ENCODE results near the gene GZMM.
A peak's percentile ranks its signal among the peaks of the same experiment; 100 is the strongest.

The GZMM gene

DNA sequence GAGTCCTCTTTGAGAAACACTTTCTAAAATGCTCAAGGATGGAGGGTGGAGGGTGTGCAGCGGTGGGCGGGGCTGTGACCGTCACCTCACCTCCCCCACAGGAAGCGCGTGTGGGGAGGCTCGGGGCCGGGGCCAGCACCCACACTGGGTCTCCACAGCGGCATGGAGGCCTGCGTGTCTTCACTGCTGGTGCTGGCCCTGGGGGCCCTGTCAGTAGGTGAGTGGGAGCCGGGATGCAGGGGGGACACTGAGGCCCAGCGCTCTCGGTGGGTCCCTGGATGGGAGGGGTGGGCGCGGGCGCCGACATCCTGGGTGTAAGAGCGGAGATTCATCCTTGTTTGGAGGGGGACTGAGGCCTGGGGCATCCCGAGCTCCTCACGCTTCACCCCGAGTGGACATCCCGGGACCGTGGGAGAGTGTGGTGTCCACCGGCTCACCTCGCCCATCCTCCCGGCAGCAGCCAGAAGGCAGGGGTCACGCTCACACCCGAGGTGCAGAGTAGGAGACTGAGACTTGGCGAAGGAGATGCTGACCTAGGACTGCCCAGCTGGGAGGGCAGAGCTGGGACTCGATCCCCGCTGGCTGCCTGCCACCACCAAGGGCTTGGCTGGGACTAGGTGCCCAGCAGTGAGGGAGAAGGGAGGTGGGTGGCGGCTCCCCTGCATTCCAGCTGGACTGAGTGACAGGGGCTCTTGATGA is at the start of gene GZMM:
TSS of gene GZMM (plus strand) at position 144 of the 699 bp plus-strand sequence. CDS start at position 163, 19 bp downstream.
- DNase-seq = no peak

GRCh38 chr19:494171-495080 is 49.4 kb upstream of the GZMM start:
- no peak for DNase-seq

GRCh38 chr19:495081-495401 is 48.8 kb upstream of the GZMM start:
- no peak for DNase-seq

DNA sequence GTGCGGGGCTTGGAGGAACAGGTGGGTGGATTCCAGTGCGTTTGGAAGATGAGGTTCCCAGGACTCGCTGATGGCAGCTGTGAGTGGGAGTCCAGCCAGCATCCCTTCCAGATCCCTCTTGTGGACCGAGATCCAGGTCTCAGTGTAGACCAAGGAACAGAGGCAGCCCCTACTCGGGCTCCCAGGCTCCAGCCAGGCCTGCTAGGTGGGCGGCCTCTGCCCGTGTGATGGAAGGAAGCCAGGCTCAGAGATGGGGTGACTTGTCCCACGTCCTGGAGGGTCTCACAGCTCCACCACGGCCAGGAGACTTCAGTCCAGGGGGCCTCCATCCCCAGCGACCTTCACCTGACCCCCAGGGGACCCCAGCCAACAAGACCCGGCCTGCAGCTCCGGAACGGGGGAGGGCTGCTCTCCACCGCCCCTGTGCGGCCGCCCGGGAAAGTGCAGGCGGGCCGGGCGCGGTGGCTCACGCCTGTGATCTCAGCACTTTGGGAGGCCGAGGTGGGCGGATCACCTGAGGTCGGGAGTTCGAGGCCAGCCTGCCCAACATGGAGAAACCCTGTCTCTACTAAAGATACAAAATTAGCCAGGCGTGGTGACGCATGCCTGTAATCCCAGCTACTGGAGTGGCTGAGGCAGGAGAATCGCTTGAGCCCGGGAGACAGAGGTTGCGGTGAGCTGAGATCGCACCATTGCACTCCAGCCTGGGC is 48.3 kb upstream of the GZMM start:
- no peak for DNase-seq

DNA sequence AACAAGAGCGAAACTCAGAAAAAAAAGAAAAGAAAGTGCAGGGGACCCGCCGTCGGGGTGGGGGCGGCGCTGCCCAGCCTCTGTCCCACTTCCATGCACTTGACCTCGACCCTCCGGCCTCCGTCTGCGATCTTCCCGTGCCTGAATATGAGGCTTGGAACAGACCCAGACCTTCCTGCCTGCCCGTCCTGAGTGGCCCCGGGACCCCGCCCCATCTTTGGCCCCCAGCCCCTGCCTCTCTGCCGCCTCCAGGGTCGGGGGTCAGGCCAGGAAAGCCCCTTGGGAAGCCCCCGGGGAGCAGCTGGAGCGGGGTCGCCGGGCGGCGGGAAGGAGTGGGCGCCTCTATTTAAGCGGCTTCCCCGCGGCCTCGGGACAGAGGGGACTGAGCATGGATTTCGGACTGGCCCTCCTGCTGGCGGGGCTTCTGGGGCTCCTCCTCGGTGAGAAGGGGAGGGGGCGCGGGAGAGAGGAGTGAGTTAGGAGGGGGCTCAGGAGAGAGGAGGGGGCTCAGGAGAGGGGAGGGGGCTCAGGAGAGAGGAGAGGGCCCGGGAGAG is 47.7 kb upstream of the GZMM start, which contains the start of gene MADCAM1:
TSS of gene MADCAM1 (plus strand) at position 375 of the 554 bp plus-strand sequence. CDS start at position 389, 14 bp downstream.
- no peak for DNase-seq

- DNase-seq = no peak
These were observed 46.9 kb upstream of the GZMM start for GRCh38 chr19:496986-497385.

- no peak for DNase-seq
These were observed 46.4 kb upstream of the GZMM start for GRCh38 chr19:497491-497868.

GRCh38 chr19:497869-498510 is 45.9 kb upstream of the GZMM start:
- DNase-seq = no peak

DNA sequence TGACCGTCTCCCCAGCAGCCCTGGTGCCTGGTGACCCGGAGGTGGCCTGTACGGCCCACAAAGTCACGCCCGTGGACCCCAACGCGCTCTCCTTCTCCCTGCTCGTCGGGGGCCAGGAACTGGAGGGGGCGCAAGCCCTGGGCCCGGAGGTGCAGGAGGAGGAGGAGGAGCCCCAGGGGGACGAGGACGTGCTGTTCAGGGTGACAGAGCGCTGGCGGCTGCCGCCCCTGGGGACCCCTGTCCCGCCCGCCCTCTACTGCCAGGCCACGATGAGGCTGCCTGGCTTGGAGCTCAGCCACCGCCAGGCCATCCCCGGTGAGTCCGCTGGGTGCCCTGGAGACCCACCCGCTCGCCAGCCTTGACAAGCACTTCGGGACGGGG is 45.4 kb upstream of the GZMM start:
- no peak for DNase-seq

GRCh38 chr19:498977-499623 is 44.8 kb upstream of the GZMM start:
- DNase-seq = no peak

- no peak for DNase-seq
These were observed 42.2 kb upstream of the GZMM start for GRCh38 chr19:501646-502045.

DNA sequence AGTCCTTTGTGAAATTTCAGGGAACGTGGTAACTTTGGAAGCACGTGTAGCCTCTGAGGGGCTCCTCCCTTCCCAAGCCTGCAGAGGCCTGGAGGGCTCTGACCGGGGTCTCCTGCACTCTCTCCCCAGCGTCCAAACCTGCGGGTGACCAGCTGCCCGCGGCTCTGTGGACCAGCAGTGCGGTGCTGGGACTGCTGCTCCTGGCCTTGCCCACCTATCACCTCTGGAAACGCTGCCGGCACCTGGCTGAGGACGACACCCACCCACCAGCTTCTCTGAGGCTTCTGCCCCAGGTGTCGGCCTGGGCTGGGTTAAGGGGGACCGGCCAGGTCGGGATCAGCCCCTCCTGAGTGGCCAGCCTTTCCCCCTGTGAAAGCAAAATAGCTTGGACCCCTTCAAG is 39.2 kb upstream of the GZMM start:
- DNase-seq = no peak

DNA sequence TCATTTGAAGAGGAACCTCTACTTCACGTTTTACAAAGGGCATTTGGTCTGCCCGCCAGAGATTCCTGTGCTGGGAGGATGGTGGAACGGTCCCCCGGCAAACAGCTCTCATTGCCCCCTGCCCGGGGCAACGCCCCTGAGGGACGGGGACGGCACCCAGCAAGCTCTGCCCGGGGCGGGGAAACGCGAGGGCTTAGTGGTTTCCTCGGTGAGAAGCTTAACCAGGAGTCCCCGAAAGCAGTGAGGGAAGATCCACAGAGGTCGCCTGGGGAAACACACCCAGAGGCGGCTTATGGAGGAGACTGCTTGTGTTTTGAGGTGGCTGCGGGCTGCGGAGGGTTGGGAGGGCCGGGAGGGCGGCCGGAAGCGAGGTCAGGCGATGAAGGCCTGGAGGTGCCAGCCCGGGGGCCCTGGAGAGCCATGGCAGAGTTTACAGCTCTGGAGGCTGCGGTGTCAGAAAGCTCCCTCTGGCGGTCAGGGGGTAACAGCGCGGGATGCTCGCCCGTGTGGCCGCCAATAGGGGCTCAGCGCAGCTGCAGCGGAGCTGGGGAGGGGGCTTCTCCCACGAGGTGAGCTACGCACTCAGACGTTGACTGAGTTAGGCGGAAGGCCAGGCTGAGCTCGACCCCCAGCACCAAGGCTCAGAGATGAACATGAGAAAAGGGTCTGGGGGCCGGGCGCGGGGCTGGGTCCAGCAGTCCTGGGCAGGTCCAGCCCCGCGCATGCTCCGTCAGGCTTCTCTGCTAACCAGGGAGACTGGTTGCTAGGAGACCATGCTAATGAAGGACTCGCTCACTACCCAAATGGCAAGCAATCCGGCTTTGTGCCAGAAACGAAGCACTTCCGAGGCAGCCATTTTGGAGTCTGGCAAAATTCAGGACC is 37.2 kb upstream of the GZMM start:
- no peak for DNase-seq

DNA sequence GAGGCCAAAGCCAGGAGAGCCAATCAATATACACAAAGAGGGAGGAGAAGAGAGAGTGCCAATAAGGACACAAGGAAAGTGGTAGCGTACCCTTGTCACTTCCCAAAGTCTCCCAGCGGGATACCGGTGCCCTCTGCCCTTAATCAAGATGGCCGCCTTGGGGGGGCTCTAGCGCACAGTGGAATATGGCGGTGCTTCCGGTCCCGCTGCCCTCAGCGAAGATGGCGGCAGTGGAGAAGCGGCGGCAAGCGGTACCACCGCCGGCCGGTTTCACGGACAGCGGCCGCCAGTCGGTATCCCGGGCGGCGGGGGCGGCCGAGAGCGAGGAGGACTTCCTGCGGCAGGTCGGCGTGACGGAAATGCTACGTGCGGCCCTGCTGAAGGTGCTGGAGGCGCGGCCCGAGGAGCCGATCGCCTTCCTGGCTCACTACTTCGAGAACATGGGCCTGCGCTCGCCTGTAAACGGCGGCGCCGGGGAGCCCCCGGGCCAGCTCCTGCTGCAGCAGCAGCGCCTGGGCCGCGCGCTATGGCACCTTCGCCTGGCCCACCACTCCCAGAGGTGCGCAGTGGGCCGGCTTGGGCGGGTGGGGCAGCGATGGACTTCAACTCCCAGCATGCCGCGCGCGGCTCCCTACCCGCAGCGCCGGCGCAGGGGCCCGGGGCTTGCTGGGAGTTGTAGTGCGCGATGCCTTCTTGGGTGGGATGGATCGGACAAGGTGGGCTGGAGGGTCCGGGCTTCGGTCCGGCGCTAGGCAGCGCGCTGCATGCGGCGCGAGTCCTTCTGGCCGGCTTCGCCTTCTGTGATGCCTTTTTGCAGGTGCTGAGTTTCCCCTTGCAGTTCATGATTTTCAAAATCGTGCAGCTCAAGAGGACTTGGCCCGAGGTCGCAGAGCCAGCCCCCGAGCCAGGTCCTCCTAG is 36.3 kb upstream of the GZMM start, which contains the start of gene TPGS1:
TSS of gene TPGS1 (plus strand) at position 212 of the 918 bp plus-strand sequence. CDS start at position 222, 10 bp downstream.
- DNase-seq = peak; percentile 63

DNA sequence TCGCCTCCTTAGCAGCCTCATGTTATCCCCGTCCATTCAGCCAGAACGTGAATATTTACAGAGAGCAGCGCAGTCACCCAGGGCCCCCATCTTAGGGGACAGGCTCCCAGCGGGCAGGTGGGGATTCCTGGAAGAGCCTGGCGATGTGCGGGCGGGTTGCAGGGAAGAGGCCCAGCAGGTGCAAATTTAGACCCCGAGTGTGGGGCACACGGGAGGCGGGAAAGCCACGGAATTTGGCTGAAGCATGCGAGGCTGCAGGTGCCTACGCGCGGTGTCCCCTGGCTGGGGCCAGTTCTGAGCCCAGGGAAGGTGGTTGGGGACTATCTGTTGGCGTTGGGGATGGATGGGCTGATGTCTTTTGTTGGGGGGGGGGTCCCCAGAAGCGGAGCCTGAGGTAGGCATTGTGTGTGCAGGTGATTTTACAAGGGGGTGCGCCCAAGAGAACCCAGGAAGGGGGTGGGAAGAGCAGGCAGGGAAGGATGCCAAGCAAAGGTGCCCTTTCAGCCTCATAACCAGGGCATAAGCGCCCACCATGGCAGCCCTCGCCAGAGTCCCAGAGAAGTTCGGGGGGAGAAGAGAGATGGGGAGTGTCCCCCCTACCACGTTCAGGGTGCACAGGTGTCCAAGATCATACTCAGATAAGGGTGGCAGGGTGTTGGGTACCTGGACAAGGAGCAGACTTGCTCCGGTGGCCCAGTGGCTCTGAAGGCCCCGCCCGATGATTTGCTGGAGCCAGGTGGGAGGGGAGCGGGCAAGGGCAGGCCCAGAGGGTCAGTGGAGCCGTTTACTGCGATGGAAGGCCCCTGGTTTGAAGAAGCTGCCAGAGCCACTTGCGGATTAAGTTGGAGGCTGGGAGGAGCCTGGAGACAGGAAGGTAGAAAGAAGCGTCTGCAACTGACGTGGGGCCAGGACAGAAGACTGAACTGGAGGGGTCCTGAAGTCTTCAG is 35.4 kb upstream of the GZMM start:
- no peak for DNase-seq

GRCh38 chr19:510606-511100 is 33.2 kb upstream of the GZMM start:
- no peak for DNase-seq

DNA sequence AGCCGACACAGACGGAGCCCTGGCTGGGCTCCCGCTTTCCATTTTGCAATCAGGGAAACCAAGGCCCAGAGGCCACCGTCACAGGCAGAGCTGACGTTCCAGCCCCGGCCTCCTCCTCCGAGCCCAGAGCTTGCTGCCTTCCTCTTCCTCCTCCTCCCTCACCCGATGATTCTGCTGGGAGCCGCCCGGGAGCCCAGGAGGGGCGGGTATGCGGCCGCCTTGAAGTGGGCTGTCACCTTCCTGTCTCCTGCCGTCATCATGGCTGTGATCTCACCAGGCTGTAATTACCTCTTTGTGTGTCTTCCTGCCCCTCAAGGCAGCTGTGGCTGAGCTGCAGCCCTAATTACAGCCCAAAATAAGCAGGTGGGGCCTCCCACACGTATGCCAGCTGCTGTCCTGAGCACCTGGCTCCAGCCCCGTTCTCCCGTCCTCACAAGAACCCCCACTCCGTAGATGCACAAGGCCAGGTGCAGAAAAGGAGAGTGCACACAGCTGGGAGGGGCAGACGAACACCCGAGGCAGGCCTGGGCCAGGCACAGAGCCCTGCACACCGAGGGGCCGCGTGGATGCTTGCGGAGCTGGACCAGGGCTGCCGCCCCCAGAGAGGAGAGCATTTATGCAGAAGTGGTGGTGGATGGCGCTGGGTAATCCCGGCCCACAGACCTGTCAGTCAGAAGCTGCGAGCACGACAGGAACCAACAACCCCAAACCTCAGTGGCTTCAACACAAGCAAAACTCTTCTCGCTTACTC is 32.6 kb upstream of the GZMM start:
- DNase-seq = no peak

All from cortex of kidney (tissue), 1 donor.